RPMI8226 (cell line): ENCODE data around the gene SPP1.
"Not testable (repeated sequence)": the region's sequence is repeated elsewhere in the genome, so short reads cannot be mapped to it uniquely, and the experiment has no call there.

Experiments
- DNase-seq: peaks from one replicate; pipeline ENCODE4 v3.0.0-alpha.2; 2015

The SPP1 gene

GRCh38 chr4:87975466-87975865, at the start of gene SPP1:
SPP1 (plus strand) TSS chr4:87975714; CDS start chr4:87976896, 1,182 bp downstream.
- DNase-seq, result peak; percentile 89

- DNase-seq, result no peak
Observed at GRCh38 chr4:87926554-87927098, 48.9 kb upstream of the SPP1 start.

GRCh38 chr4:87930629-87931028, 44.9 kb upstream of the SPP1 start:
- DNase-seq, result no peak

GRCh38 chr4:87931932-87932331, 43.6 kb upstream of the SPP1 start:
- no peak for DNase-seq

- no peak for DNase-seq
Observed at GRCh38 chr4:87932718-87933141, 42.8 kb upstream of the SPP1 start.

- no peak for DNase-seq
Observed at GRCh38 chr4:87933337-87933736, 42.2 kb upstream of the SPP1 start.

GRCh38 chr4:87934157-87934704, 41.3 kb upstream of the SPP1 start:
- DNase-seq, result no peak

- DNase-seq, result no peak
Observed at GRCh38 chr4:87934973-87935372, 40.5 kb upstream of the SPP1 start.

GRCh38 chr4:87935954-87936353, 39.6 kb upstream of the SPP1 start:
- DNase-seq, result not testable (repeated sequence)

- DNase-seq, result no peak
Observed at GRCh38 chr4:87937523-87937922, 38.0 kb upstream of the SPP1 start.

- DNase-seq, result no peak
Observed at GRCh38 chr4:87938746-87939145, 36.8 kb upstream of the SPP1 start.

GRCh38 chr4:87939978-87940690, 35.4 kb upstream of the SPP1 start:
- no peak for DNase-seq

- not testable (repeated sequence) for DNase-seq
Observed at GRCh38 chr4:87940809-87941208, 34.7 kb upstream of the SPP1 start.

GRCh38 chr4:87941537-87942392, 33.7 kb upstream of the SPP1 start:
- DNase-seq, result no peak

- DNase-seq, result no peak
Observed at GRCh38 chr4:87943660-87944149, 31.8 kb upstream of the SPP1 start.

- DNase-seq, result no peak
Observed at GRCh38 chr4:87944967-87945366, 30.5 kb upstream of the SPP1 start.

- no peak for DNase-seq
Observed at GRCh38 chr4:87946766-87947165, 28.7 kb upstream of the SPP1 start.

- DNase-seq, result no peak
Observed at GRCh38 chr4:87947381-87948160, 27.9 kb upstream of the SPP1 start.

- DNase-seq, result no peak
Observed at GRCh38 chr4:87949961-87950360, 25.6 kb upstream of the SPP1 start.

- no peak for DNase-seq
Observed at GRCh38 chr4:87950493-87950892, 25.0 kb upstream of the SPP1 start.

GRCh38 chr4:87950936-87951511, 24.5 kb upstream of the SPP1 start:
- DNase-seq, result no peak

- no peak for DNase-seq
Observed at GRCh38 chr4:87953826-87954225, 21.7 kb upstream of the SPP1 start.
